NCI-H2196 treated with DMSO at 0.1 percent for 48 hours (cell line): ENCODE data around the gene CD247.
A peak's percentile ranks its signal among the peaks of the same experiment; 100 is the strongest.

Source experiments
- DNase-seq: peaks from one replicate; lab custom pipeline; 2025; ENCODE audit not compliant: unreplicated experiment; lab: John Stamatoyannopoulos, UW

Gene CD247

DNA sequence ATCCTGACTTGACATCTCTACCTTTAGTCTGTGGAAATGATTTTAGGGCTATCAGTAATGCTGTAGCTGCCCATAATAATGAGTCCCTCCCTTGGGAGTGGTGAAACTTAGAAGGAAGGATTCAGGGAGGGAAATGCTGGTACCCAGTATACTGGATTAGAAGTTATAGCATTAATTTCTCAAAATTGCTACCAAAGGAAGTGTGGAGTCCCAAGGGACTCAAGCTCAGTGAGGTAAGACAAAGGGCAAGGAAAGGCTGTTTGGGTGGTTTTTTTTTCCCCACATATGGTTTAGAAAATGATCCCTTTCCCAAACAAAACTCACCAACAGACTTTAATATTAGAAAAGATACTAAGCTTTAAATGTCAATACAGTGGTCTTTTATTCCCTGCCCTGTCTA lies 99.9 kb downstream of the CD247 start:
- DNase-seq, result no peak

DNA sequence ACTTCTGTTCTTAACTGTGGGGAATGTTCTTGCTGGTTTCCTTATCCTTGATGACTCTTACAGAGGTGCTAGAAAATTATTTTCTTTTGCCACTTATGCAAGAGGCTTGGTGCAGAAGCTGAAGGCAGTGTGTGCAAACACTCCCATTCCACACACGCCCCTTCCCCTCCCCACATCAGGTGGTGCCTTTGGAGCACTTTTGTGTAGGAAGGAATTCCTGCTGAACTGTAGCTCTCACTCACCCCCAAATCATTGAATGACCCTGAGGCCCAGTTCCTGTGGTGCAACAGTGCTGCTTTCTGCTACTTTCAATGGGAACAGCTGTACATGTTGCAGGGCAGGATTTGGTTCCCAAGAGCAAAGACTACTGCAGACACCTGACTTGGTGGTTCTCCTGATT lies 101.8 kb downstream of the CD247 start:
- no peak for DNase-seq

DNA sequence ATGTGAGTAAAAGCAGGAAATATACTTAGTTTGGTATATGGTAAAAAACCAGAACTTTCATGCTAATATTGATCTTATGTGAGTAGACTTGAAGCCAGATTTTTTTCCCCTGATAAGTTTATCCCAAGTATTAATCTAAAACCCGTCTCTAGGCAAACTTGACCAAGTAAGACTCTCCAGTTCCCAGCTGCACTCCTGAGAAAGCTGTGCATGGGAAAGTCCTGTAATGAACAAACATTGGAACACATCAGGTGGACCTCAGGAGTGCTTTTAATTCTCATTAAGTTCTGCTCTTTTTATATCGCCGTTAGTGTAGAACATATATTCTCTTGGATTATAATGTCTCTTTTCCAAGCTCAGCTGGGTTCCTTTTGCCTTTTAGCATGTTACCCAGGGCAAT lies 105.0 kb downstream of the CD247 start:
- no peak for DNase-seq

DNA sequence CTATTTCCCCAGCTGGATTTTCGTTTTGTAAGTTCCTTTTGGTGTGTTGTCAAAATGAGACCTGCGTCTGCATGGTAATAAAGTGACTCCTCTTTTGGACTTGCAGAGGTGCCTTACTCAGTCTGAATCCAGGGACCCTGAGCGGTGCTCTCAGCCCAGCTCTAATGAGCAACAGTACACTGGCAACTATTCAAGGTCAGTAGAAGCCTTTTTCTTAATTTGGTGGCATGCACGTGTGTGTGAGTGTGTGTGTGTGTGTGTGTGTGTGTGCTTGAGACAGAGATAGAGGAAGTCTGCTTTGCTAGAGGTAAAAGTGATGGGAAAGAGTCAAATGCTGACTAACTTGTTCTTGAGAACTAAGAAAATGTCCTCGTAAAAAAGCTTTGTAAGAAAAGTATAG lies 105.4 kb downstream of the CD247 start:
- DNase-seq, result no peak

GRCh38 chr1:167412072-167412471 lies 106.3 kb downstream of the CD247 start:
- peak; percentile 38 for DNase-seq

DNA sequence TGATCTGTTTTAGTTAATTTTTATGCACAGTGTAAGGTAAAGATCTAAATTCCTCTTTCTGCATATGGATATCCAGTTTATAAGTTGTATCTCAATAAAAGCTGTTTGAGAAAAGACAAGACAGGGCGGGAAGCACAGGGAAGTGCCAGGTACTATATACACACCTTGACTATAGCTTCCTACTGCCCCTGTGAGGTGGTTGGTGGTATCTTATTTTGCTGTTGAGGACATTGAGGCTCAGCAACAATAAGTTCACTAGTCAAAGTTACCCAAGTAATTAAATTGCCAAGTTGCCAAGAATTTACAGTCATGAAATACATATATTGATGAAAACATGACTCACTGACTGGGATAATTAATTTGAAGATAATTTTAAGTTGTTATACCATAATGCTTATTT lies 109.1 kb downstream of the CD247 start:
- DNase-seq, result no peak

GRCh38 chr1:167408355-167408754 lies 110.0 kb downstream of the CD247 start:
- no peak for DNase-seq

- no peak for DNase-seq
Observed at GRCh38 chr1:167404908-167405307, 113.4 kb downstream of the CD247 start.

DNA sequence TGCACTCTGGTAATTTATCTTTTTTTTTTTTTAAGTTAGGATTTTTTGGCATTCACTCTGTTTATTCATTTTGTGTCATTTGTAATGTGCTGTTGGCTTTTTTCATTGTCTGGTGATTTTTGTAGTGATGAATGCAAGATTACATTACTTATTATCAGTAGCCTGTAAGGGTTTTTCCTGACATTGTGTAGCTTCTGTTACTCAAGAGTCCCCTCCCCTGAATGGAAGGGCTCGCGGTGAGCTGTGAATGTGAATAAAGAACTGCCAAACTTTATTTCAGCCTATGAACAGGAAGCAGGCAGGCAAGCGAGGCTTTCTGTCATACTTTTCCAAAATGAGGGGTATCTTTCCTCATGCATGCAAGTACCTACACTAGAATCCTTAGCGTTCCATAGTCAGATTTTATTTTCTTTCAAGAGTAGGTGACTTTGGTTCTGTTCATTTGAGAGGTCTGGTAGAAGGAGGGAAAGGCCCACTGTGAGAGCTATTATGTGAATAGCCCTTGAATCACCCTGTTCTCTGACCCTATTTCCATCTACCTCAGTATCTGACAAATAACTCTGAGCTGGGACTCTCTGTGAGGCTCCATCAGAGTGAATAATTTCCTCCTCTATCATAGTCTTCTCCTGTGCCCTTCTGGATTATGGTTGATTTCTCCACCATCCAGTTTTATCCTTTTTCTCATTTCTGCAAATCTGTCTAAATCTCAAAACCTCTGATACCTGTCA lies 114.0 kb downstream of the CD247 start:
- DNase-seq, result no peak

- peak; percentile 77 for DNase-seq
Observed at GRCh38 chr1:167401260-167401873, 117.0 kb downstream of the CD247 start.

DNA sequence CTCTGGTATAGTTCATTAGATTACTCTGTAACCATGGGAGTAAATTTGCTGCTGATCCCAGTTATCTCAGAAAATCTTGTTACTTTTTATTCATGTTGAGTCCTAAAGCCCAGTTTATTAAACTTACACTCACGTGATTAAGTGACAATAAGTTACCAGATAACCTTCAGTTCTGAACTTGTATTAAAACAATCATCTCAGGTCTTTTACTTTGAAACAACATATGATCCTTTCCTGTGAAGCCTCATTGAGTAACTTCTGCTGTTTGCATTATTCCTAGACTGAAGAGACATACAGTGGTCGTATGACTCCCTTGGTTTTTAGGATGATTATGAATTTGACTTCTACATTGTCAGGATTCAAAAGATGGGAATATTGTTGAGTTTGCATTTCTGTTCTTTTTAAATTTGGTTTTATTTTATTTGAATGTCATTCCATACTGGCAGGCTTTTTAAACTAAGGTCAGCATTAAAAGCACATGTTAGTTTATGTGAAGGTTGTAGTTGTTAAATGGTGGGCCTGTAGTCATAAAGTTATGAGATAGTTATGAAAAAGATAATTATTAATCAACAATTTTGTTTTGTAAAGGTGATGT lies 117.9 kb downstream of the CD247 start:
- no peak for DNase-seq

- DNase-seq, result no peak
Observed at GRCh38 chr1:167392200-167392696, 126.1 kb downstream of the CD247 start.

- DNase-seq, result no peak
Observed at GRCh38 chr1:167388976-167389375, 129.4 kb downstream of the CD247 start.

DNA sequence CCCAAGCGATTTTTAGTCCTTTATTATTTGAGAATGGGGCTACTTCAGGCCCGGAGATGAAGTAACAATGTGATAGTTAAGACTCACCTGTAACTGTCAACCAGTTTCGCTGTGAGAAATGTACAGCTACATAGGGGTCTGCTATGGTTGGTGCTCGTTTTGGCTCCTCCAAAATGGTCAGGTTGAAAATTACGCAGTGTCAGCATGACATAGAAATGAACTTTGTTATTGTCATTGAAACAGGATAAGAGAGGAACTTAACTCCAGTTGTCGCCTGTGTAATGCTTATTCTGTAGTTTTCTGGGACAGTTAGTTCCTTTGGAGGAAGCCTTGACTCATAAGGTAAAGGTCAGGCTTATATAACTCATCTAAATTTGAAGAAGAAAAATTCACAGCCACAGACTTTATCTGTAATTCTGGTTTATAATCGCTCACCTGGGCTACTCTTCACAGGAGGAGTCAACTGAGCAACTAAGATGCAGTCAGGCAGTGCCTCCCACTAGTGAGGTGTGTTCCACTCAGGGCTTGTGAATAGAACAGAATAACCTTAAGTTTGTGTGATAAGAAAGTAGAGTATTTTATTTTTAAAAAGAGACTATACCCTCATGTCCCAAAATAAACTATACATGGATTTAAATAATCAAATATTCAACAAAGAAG lies 130.9 kb downstream of the CD247 start:
- DNase-seq, result no peak
